Hepatocyte (in vitro differentiated cells): Measurements from ENCODE around the gene OR2G6. TPM values are rescaled to one million over a fixed set of nuclear protein-coding genes. Genes with fewer than 3 reads are reported as not detected.
"Not testable (repeated sequence)": the region's sequence is repeated elsewhere in the genome, so short reads cannot be mapped to it uniquely, and the experiment has no call there.

Source experiments
- DNase-seq: peaks from one replicate; pipeline ENCODE4 v3.0.0-alpha.2; 2016; ENCODE audit warnings: low spot score
- H2AFZ ChIP-seq: fragments of 200-600 bp; sonication (generic); 2 replicates; pipeline ENCODE4 v1.6.0; 2016; ENCODE audit warnings: antibody characterized with exemption, mild to moderate bottlenecking
- H3K27ac ChIP-seq: fragments of 200-600 bp; sonication (generic); 2 replicates; pipeline ENCODE4 v1.5.1; 2016; ENCODE audit warnings: mild to moderate bottlenecking
- H3K27me3 ChIP-seq: fragments of 200-600 bp; sonication (generic); 2 replicates; pipeline ENCODE4 v1.6.1; 2016
- H3K36me3 ChIP-seq: fragments of 200-600 bp; sonication (generic); replicated peaks from 2 replicates; pipeline ENCODE4 v1.5.1; 2016; ENCODE audit warnings: low read depth; ENCODE audit not compliant: insufficient read depth
- H3K4me1 ChIP-seq: fragments of 200-600 bp; sonication (generic); 2 replicates; pipeline ENCODE4 v1.5.1; 2016; ENCODE audit warnings: mild to moderate bottlenecking, moderate library complexity; ENCODE audit not compliant: insufficient read depth
- H3K4me2 ChIP-seq: fragments of 200-600 bp; sonication (generic); 2 replicates; pipeline ENCODE4 v1.6.0; 2016
- H3K4me3 ChIP-seq: fragments of 200-600 bp; sonication (generic); 2 replicates; pipeline ENCODE4 v1.5.1; 2016; ENCODE audit warnings: mild to moderate bottlenecking
- H3K79me2 ChIP-seq: fragments of 200-600 bp; sonication (generic); 2 replicates; pipeline ENCODE4 v1.6.0; 2017; ENCODE audit warnings: mild to moderate bottlenecking
- H3K9me2 ChIP-seq: fragments of 200-600 bp; sonication (generic); replicated peaks from 2 replicates; pipeline ENCODE4 v1.6.0; 2017; ENCODE audit warnings: mild to moderate bottlenecking; ENCODE audit not compliant: insufficient read depth
- H3K9me3 ChIP-seq: fragments of 200-600 bp; sonication (generic); 2 replicates; pipeline ENCODE4 v1.5.1; 2016; ENCODE audit warnings: low read depth, mild to moderate bottlenecking
- H4K20me1 ChIP-seq: fragments of 200-600 bp; sonication (generic); 2 replicates; pipeline ENCODE4 v1.6.0; 2016; ENCODE audit warnings: mild to moderate bottlenecking; ENCODE audit not compliant: insufficient read depth, poor library complexity, severe bottlenecking
- EZH2 ChIP-seq: fragments of 200-600 bp; sonication (generic); IDR thresholded peaks from 2 replicates; pipeline ENCODE4 v1.6.1; 2016; ENCODE audit warnings: antibody characterized with exemption, mild to moderate bottlenecking, borderline replicate concordance
- EZH2phosphoT487 ChIP-seq: fragments of 200-600 bp; sonication (generic); IDR thresholded peaks from one replicate; pipeline ENCODE4 v1.6.1; 2018; ENCODE audit warnings: antibody characterized with exemption, mild to moderate bottlenecking, low read depth, moderate library complexity; ENCODE audit not compliant: unreplicated experiment, severe bottlenecking
- WGBS: methylation state at CpG from one replicate; pipeline ENCODE4 v1.1.6; 2016; ENCODE audit warnings: low lambda C conversion rate; ENCODE audit errors: missing lambda C conversion rate; 5-methylcytosine and 5-hydroxymethylcytosine counted together
- polyA plus RNA-seq: library from polyadenylated mRNA; unstranded; fragments of >200 nt; fragmentation: Nextera tagmentation; extraction: Ambion mirVana; gene quantifications from 2 replicates; pipeline ENCODE4 v1.2.1, GENCODE V29; 2016
- total RNA-seq: library from RNA; depleted of rRNA; stranded (reverse); fragments of >200 nt; gene quantifications from 2 replicates; pipeline ENCODE4 v1.2.3, GENCODE V29; 2014
- TF ChIP-seq, protein P1 (sequence below): fragments of 200-600 bp; sonication (generic); IDR thresholded peaks from 2 replicates; pipeline ENCODE4 v1.5.1; 2016; ENCODE audit warnings: antibody characterized with exemption, mild to moderate bottlenecking; ENCODE audit not compliant: poor library complexity

Gene OR2G6
- not detected in 2 replicates for total RNA-seq
- polyA plus RNA-seq, result not detected in 2 replicates

DNA sequence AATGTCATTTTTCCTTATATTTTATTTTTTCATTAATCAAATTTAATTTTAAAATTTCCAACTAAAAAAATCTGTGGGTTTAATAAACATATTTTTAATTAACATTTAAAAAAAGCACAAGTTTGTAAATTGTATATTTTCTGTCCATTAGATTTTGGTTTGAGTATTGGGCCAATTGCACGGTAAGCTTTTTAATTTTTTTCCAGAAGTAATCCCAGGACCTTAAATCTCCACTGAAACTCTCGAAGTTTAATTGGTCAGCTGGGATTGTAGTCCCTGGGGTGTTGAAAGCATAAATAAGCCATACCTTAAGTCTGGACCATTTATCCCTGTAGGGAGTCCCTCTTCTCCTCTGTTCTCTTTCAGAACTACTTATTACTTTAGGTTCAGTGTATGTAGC, at the start of gene OR2G6:
OR2G6 (plus strand) TSS at position 301 of the 400 bp plus-strand sequence. CDS start 13,574 bp downstream, outside the sequence.
- H3K79me2 ChIP-seq, H3K27me3 ChIP-seq, DNase-seq, H4K20me1 ChIP-seq, H2AFZ ChIP-seq, H3K9me3 ChIP-seq, H3K9me2 ChIP-seq, H3K27ac ChIP-seq, H3K4me1 ChIP-seq, H3K4me2 ChIP-seq, H3K36me3 ChIP-seq, H3K4me3 ChIP-seq: not testable (repeated sequence)
- WGBS, result no CpG with 5 or more reads among the region's 2 CpGs

DNA sequence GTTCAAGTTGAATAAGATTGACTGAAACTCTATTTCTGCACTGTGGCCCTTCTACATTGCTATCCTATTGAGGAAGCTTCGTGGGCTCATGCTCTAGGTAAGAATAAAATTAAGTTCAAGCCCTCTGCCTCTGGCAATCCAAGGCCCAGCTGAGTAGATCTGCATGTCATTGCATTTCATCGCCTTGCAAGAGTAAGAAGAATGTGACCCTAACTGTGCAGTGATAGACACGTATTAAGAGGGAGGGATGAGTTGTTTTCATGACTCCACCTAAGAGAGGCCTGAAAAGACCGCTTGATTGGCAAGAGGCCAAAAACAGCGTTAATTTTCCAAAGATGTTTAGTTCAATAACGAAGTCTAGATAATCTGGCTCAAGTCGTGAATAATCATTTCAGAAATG, 48.8 kb upstream of the OR2G6 start:
- not testable (repeated sequence) for H3K27me3 ChIP-seq, H3K4me2 ChIP-seq, H3K36me3 ChIP-seq, H3K27ac ChIP-seq, H3K9me2 ChIP-seq, H3K79me2 ChIP-seq, H3K4me1 ChIP-seq, H3K9me3 ChIP-seq, DNase-seq, H4K20me1 ChIP-seq, H2AFZ ChIP-seq, H3K4me3 ChIP-seq
- 40% methylated on average over 7 of the region's 7 CpGs for WGBS

DNA sequence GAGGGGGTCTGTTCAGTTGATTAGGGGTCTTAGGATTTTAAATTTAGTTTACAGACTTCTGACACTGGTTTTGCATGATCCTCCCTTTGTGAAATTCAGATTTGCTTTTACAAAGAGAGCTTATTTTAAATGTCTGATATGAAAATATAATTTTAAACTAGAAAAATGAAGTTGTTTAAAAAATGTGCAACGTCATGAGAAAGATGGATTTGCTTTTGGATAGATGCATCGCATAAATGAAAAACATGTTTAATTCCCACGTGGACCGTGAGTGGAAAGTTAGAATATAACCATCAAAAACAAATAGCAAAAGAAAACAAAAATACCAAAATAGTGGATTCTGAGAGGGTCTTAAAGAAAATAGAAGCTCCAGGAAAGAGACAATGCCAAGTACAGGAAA, 36.7 kb upstream of the OR2G6 start:
- H3K4me1 ChIP-seq, result no peaks in the 10 kb centered on the region
- DNase-seq, result no peak
- H3K27me3 ChIP-seq, result no peaks in the 10 kb centered on the region
- H3K36me3 ChIP-seq, result no peaks in the 10 kb centered on the region
- H3K79me2 ChIP-seq, result no peaks in the 10 kb centered on the region
- H3K4me3 ChIP-seq, result no peak overlapping the region
- no peak overlapping the region for H3K27ac ChIP-seq
- TF ChIP-seq EZH2phosphoT487 (no peak), EZH2 (no peak)
- TF ChIP-seq, protein P1, sequence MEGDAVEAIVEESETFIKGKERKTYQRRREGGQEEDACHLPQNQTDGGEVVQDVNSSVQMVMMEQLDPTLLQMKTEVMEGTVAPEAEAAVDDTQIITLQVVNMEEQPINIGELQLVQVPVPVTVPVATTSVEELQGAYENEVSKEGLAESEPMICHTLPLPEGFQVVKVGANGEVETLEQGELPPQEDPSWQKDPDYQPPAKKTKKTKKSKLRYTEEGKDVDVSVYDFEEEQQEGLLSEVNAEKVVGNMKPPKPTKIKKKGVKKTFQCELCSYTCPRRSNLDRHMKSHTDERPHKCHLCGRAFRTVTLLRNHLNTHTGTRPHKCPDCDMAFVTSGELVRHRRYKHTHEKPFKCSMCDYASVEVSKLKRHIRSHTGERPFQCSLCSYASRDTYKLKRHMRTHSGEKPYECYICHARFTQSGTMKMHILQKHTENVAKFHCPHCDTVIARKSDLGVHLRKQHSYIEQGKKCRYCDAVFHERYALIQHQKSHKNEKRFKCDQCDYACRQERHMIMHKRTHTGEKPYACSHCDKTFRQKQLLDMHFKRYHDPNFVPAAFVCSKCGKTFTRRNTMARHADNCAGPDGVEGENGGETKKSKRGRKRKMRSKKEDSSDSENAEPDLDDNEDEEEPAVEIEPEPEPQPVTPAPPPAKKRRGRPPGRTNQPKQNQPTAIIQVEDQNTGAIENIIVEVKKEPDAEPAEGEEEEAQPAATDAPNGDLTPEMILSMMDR, result no peak
- no peaks in the 10 kb centered on the region for H3K9me2 ChIP-seq
- H2AFZ ChIP-seq, result no peak overlapping the region
- H3K4me2 ChIP-seq, result no peak overlapping the region
- no peaks in the 10 kb centered on the region for H3K9me3 ChIP-seq
- H4K20me1 ChIP-seq, result no peaks in the 10 kb centered on the region
- WGBS, result 60% methylated on average over 4 of the region's 4 CpGs

DNA sequence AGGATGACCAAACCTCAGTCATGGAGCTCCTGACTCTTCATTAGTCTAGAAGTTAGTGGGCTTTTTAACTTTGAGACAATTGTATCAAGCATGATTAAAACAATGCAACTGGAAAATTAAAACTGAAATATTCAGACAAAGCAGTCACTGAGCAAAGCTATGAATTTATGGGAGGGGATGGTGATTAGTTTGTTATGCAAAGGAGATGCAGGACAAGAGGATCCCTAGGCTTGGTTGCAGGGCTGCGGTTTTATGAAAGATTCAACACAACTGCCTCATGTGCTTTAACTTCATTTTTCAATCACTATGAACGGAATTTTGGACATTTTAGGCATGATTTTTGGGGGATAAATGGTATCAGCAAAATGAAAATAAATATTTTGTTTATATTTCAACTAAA, 35.8 kb upstream of the OR2G6 start:
- H3K4me2 ChIP-seq, H3K9me3 ChIP-seq, H3K27me3 ChIP-seq, DNase-seq, H3K36me3 ChIP-seq, H3K4me1 ChIP-seq, H4K20me1 ChIP-seq, H3K9me2 ChIP-seq, H3K27ac ChIP-seq, H3K79me2 ChIP-seq, H2AFZ ChIP-seq, H3K4me3 ChIP-seq: not testable (repeated sequence)
- WGBS, result 40% methylated on average over 2 of the region's 2 CpGs

DNA sequence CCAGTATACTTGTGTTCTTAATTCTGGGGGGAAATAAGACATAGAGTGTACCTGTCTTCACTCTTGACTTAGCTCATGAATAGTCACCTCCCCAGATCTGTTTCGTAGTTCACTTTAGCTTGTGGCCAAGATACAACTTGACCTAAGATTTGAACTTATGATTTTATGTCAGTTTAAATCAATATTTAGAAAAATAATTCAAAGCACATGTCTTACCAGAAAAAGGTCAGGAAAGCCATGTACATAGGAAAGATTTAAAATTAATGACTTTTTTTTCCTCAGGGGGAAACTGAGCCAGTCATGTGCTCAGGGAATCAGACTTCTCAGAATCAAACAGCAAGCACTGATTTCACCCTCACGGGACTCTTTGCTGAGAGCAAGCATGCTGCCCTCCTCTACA, 34.8 kb upstream of the OR2G6 start, which contains the start of gene OR2T3:
OR2T3 (plus strand) TSS at position 301 of the 400 bp plus-strand sequence; CDS start at position 301, 0 bp downstream.
- H3K4me2 ChIP-seq, H3K27ac ChIP-seq, H3K36me3 ChIP-seq, H3K4me3 ChIP-seq, H3K27me3 ChIP-seq, H3K9me2 ChIP-seq, H2AFZ ChIP-seq, H4K20me1 ChIP-seq, H3K4me1 ChIP-seq, H3K79me2 ChIP-seq, DNase-seq, H3K9me3 ChIP-seq: not testable (repeated sequence)
- WGBS, result 61% methylated on average over 2 of the region's 2 CpGs

DNA sequence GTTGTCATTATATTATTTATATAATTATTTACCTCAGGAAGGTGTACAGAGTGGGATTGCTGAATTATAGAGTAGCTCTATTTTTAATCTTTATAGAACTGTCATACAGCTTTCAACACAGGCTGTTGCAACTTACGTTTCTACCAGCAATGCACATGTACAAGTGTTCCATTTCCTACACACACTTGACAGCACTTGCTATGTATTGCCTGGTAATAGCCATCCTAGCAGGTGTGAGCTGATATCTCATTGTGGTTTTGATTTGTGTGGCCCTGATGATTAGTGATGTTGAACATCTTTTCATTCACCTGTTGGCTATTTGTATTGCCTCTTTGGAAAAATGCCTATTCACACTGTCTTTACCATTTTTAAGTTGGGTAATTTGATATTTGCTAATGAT, 32.2 kb upstream of the OR2G6 start:
- H3K79me2 ChIP-seq, H3K4me1 ChIP-seq: not testable (repeated sequence)
- no CpG with 5 or more reads among the region's 1 CpG for WGBS

DNA sequence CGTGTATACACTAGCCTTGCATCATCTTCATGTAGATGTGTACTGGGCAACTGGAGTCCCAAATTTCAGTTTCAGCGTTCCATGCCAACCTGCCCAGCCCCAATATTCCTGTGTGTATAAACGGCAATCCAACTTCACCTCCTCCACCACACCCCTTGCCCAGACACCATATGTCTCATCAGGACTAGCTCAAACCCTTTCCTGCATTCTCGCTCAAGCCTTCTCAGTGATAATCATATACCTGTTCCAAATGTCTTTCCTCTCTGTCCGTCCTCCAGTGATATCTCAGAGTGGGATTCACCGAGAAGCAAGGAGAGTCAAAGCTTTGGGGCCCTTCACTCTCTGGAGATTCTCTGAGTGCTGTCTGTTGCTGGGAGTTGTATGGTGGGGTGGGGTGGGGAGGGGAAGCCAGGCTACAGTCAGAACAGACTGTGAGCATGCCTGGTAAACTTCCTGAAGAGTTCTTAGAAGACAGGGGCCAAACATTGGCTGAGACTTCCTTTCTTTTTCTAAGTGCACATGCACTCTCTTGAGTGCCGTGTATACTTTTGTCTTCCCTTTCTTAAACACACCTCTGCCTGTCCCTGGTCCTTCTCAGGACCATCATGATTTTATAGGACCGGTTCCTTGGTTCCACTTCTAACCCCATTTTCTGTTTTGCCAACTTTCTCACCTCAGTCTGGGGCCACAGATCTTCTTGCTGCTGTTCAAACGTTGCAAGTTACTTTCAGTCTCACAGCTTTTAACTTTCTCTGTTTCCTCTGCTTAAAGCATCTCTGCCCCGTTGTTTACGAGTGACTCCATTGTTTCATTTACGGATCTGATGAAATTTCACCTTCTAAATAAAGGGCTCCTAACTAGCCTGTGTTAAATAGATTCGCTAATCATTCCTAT, 25.9 kb upstream of the OR2G6 start:
- H3K9me2 ChIP-seq, H3K4me3 ChIP-seq, H4K20me1 ChIP-seq, H3K27ac ChIP-seq, H3K4me1 ChIP-seq, H3K79me2 ChIP-seq, H3K27me3 ChIP-seq, H2AFZ ChIP-seq, DNase-seq, H3K36me3 ChIP-seq, H3K9me3 ChIP-seq, H3K4me2 ChIP-seq: not testable (repeated sequence)
- WGBS, result 61% methylated on average over 13 of the region's 13 CpGs

More for the DNA sequence above, 32.2 kb upstream of the OR2G6 start:
- not testable (repeated sequence) for H3K27ac ChIP-seq, H3K4me3 ChIP-seq, H3K4me2 ChIP-seq, H3K9me3 ChIP-seq, DNase-seq, H3K9me2 ChIP-seq, H3K27me3 ChIP-seq, H2AFZ ChIP-seq, H3K36me3 ChIP-seq, H4K20me1 ChIP-seq

DNA sequence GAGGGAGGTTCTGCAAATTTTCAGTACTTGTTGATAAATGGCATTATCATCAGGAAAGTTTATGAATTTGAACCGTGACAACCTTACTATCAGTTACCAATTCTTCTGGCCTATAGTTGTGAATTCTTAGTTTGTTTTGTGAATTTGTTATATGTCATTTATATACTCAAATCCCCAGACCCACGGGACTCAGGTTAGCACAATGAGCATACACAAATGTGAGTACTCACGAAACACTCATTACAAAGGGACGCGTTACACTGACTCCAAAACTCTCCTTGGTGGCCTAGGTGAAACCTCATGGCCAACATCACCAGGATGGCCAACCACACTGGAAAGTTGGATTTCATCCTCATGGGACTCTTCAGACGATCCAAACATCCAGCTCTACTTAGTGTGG, 19.6 kb upstream of the OR2G6 start, which contains the start of gene OR2T5:
OR2T5 (plus strand) TSS at position 301 of the 400 bp plus-strand sequence; CDS start at position 301, 0 bp downstream.
- H3K9me2 ChIP-seq, H2AFZ ChIP-seq, H4K20me1 ChIP-seq, H3K4me2 ChIP-seq, H3K36me3 ChIP-seq, H3K9me3 ChIP-seq, DNase-seq, H3K4me1 ChIP-seq, H3K4me3 ChIP-seq, H3K27me3 ChIP-seq, H3K79me2 ChIP-seq, H3K27ac ChIP-seq: not testable (repeated sequence)
- WGBS, result 83% methylated on average over 4 of the region's 6 CpGs
